ENCODE results near the gene ISCU. TPM values are rescaled to one million over a fixed set of nuclear protein-coding genes. Genes with fewer than 3 reads are reported as not detected.
A peak's percentile ranks its signal among the peaks of the same experiment; 100 is the strongest.
"Not testable (repeated sequence)": the region's sequence is repeated elsewhere in the genome, so short reads cannot be mapped to it uniquely, and the experiment has no call there.

ISCU gene
- total and polyA plus RNA-seq, 10 donors, result 98.9 to 220 (median 160) TPM

DNA sequence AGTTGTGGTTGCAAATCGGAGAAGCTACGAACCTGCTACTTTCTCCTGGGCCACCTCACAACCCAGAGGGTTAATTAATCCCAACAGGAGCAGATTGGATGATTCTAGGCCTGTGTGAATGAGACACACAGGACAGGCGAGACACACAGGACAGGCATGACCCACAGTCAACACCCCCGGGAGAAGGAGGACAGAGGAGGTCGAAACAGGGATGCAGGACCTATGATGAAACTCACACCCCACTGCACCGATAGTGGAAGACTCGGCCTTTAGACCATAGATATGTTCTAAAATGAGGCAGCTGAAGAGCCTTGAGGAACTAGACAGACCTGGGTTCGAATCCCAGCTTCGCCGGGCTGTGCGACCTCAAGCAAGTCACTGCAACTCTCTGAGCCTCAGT lies 23.9 kb downstream of the ISCU start:
- H3K9me3 ChIP-seq, result no peaks in the 10 kb centered on the region
- no peak overlapping the region for H3K4me3 ChIP-seq
- intact Hi-C loops (cut with DNase I; ENCODE audit: low total_unique reads), result no loop called here
- peak; percentile 17 for DNase-seq
- no peaks in the 10 kb centered on the region for H3K36me3 ChIP-seq
- peaks cover 0 to 5% (median 0%) of the 10 kb centered on the region in 6 donors for H3K4me1 ChIP-seq
- WGBS, 5 donors, result 89 to 97% (median 91%) methylated on average over 11 of the region's 11 CpGs
- H3K27ac ChIP-seq, result no peak overlapping the region
- TF ChIP-seq, protein P1, sequence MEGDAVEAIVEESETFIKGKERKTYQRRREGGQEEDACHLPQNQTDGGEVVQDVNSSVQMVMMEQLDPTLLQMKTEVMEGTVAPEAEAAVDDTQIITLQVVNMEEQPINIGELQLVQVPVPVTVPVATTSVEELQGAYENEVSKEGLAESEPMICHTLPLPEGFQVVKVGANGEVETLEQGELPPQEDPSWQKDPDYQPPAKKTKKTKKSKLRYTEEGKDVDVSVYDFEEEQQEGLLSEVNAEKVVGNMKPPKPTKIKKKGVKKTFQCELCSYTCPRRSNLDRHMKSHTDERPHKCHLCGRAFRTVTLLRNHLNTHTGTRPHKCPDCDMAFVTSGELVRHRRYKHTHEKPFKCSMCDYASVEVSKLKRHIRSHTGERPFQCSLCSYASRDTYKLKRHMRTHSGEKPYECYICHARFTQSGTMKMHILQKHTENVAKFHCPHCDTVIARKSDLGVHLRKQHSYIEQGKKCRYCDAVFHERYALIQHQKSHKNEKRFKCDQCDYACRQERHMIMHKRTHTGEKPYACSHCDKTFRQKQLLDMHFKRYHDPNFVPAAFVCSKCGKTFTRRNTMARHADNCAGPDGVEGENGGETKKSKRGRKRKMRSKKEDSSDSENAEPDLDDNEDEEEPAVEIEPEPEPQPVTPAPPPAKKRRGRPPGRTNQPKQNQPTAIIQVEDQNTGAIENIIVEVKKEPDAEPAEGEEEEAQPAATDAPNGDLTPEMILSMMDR (IDR thresholded peaks at IDR 0.05 in 8 of 11, conservative IDR thresholded peaks at IDR 0.05 in 3 of 11), result no peak
- TF ChIP-seq POLR2AphosphoS5 (IDR thresholded peaks at IDR 0.05), result no peak
- no peaks in the 10 kb centered on the region for H3K27me3 ChIP-seq (replicated peaks in 1 of 7)

DNA sequence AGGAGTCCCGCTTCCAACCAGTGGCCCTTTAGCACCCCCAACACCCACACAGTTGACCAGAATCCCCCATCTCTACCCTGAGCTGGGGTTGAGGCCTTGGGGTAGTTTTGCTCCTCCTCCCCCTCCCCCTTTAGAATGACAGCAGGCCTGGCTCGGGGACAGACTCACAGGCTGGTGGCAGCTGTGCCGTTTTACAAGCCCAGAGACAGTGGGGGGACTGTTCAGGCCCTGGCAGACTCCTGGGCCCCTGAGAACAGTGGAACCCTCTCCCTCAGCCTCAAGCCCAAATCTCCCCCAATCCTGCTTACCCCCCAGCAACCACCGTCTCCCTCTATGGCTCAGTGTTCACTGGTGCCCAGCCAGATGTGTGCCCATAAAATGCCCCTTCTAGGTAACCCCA lies 25.4 kb downstream of the ISCU start:
- Histone ChIP-seq H3K27ac (no peak overlapping the region), H3K4me3 (no peak overlapping the region), H3K27me3 (replicated peaks in 1 of 7) (no peaks in the 10 kb centered on the region), H3K4me1 (no peaks in the 10 kb centered on the region), H3K36me3 (peaks cover 0 to 6% (median 0%) of the 10 kb centered on the region in 6 donors), H3K9me3 (no peaks in the 10 kb centered on the region)
- TF ChIP-seq POLR2AphosphoS5 (IDR thresholded peaks at IDR 0.05) (no peak), POLR2A (IDR thresholded peaks at IDR 0.05) (no peak)
- TF ChIP-seq, protein P1 (IDR thresholded peaks at IDR 0.05 in 8 of 11, conservative IDR thresholded peaks at IDR 0.05 in 3 of 11), result no peak
- intact Hi-C loops (cut with DNase I; ENCODE audit: low total_unique reads), result no loop called here
- peak; percentile 63 for DNase-seq
- 69 to 89% (median 75%) methylated on average over 4 of the region's 4 CpGs for WGBS, 5 donors

DNA sequence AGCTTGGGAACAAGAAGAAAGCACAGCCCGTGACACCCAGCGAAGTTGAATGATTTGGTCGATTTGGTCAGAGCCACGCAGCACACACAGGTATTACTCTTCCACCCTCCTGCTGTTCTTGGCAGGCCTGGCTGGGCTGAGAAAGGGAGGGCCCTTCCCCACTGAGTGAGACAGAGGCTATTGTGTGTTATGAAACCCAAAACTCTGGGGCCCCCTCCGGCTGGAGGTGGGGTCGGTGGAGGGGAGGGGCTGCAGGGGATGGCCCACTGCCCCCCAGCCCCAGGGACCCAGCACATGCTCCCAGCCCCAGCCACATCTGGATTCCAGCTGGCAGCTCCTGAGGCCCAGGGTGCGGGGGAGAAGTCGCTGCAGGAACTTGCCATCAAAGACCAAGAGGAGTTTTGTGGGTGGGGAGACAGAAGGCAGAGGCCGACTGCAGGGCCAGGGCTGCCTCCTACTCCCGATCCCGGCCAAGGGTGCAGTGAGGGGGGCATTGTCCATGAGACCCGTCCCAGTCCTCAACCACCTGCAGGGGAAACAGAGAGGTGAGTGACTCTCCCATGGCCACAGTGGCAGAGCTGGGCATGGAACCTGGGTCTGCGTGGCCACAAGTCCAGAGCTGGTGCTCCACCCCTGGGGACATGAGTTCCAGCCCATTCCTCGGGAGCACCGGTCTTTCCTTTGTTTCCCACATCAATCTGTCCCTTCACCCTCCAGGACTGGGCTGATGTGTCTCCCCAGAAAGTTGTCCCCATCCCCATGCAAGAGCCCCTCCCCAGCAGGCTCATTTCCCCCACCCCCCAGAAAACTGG lies 26.8 kb downstream of the ISCU start:
- peak in 2 of 3 donors; percentile 11 to 27 for TF ChIP-seq POLR2AphosphoS5 (IDR thresholded peaks at IDR 0.05)
- TF ChIP-seq, protein P1 (IDR thresholded peaks at IDR 0.05 in 8 of 11, conservative IDR thresholded peaks at IDR 0.05 in 3 of 11), result no peak
- 59 to 70% (median 66%) methylated on average over 9 to 15 of the region's 15 CpGs for WGBS, 5 donors
- Histone ChIP-seq H3K4me1 (no peaks in the 10 kb centered on the region), H3K36me3 (peaks cover 0 to 6% (median 0%) of the 10 kb centered on the region in 6 donors), H3K27me3 (replicated peaks in 1 of 7) (no peaks in the 10 kb centered on the region), H3K9me3 (no peaks in the 10 kb centered on the region), H3K4me3 (no peak overlapping the region), H3K27ac (no peak overlapping the region)
- intact Hi-C loops (cut with DNase I; ENCODE audit: low total_unique reads), result no loop called here
- DNase-seq, result peak; percentile 67

DNA sequence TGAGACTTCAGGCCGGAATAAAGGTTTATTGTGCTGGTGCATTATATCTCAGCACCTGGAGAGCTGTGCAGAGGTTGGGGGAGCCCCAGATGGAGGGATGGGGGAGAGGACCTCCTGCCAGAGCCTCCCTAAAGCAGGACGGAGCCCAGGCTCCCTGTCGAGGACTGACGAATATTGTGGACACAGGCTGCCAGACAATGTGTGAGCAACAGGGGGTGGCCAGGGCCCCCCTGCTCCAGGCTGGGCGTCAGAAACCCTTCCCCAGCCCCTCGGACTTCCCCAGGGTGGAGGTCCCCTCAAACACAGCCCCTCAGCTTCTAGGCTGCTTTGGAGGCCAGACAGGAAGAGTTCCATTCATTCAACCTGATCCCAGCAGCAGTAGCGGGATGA lies 27.4 kb downstream of the ISCU start:
- Histone ChIP-seq H3K9me3 (no peaks in the 10 kb centered on the region), H3K27me3 (replicated peaks in 1 of 7) (no peaks in the 10 kb centered on the region), H3K36me3 (peaks cover 0 to 6% (median 0%) of the 10 kb centered on the region in 6 donors), H3K4me1 (no peaks in the 10 kb centered on the region), H3K4me3 (no peak overlapping the region), H3K27ac (no peak overlapping the region)
- 78 to 89% (median 82%) methylated on average over 7 of the region's 7 CpGs for WGBS, 5 donors
- peak; percentile 42 for DNase-seq
- intact Hi-C loops (cut with DNase I; ENCODE audit: low total_unique reads), result no loop called here
- TF ChIP-seq, protein P1 (IDR thresholded peaks at IDR 0.05 in 8 of 11, conservative IDR thresholded peaks at IDR 0.05 in 3 of 11), result no peak
- TF ChIP-seq POLR2A (IDR thresholded peaks at IDR 0.05), result no peak
- TF ChIP-seq POLR2AphosphoS5 (IDR thresholded peaks at IDR 0.05), result no peak

DNA sequence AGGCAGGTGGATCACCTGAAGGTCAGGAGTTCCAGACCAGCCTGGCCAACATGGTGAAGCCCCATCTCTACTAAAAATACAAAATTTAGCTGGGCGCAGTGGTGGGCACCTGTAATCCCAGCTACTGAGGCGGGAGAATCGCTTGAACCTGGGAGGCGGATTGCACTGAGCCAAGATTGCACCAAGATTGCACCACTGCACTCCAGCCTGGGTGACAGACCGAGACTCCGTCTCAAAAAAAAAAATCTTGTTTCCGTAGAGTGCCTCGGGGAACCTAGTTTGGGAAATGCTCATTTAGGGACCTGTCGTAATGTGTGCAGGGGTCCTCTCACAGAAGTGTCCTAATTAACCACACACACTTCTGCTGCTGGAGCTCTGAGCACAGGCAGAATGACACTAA lies 28.1 kb downstream of the ISCU start:
- 83 to 89% (median 87%) methylated on average over 9 of the region's 9 CpGs for WGBS, 5 donors
- H3K36me3 ChIP-seq; intact Hi-C loops (cut with DNase I; ENCODE audit: low total_unique reads); H3K4me3 ChIP-seq; H3K27me3 ChIP-seq (replicated peaks in 1 of 7); H3K9me3 ChIP-seq; H3K27ac ChIP-seq; H3K4me1 ChIP-seq: not testable (repeated sequence)
- DNase-seq, result peak; percentile 18
